ENCODE measurements around the gene ABCC6. TPM values are rescaled to one million over a fixed set of nuclear protein-coding genes. Genes with fewer than 3 reads are reported as not detected.
"Not testable (repeated sequence)": the region's sequence is repeated elsewhere in the genome, so short reads cannot be mapped to it uniquely, and the experiment has no call there.

ABCC6 gene
- total and polyA plus RNA-seq, 2 experiments from 2014 or later: 7.1 to 10.0 TPM

DNA sequence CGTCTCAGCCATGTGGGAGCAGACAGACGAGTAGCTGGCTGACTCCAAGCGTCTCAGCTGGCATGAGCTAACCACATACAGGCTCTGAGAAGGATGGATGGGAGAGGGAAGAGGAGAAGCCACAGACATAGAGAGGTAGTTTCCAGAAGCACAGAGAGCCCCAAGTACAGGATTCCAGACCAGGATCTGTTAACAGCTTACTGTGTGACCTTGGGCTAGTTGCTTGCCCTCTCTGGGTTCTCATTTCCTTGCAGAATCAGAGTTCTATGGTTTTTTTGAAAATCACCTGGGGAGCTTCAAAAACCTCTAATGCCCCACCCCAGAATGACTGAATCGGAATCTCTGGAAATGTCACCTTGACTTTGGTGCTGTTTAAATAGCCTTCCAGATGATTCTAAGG lies 60.2 kb downstream of the ABCC6 start:
- no peaks in the 10 kb centered on the region for H3K4me1 ChIP-seq (ENCODE audit: low read depth)
- no peaks in the 10 kb centered on the region for H3K27me3 ChIP-seq
- H3K9me3 ChIP-seq (ENCODE audit: low read depth): peaks cover 3% of the 10 kb centered on the region
- DNase-seq (ENCODE audit: low read depth in 1 of 2, low spot score in 1 of 2): no peak
- H3K4me3 ChIP-seq: no peak overlapping the region
- no peaks in the 10 kb centered on the region for H3K36me3 ChIP-seq
- no peak overlapping the region for H3K27ac ChIP-seq
- TF ChIP-seq, protein P1, sequence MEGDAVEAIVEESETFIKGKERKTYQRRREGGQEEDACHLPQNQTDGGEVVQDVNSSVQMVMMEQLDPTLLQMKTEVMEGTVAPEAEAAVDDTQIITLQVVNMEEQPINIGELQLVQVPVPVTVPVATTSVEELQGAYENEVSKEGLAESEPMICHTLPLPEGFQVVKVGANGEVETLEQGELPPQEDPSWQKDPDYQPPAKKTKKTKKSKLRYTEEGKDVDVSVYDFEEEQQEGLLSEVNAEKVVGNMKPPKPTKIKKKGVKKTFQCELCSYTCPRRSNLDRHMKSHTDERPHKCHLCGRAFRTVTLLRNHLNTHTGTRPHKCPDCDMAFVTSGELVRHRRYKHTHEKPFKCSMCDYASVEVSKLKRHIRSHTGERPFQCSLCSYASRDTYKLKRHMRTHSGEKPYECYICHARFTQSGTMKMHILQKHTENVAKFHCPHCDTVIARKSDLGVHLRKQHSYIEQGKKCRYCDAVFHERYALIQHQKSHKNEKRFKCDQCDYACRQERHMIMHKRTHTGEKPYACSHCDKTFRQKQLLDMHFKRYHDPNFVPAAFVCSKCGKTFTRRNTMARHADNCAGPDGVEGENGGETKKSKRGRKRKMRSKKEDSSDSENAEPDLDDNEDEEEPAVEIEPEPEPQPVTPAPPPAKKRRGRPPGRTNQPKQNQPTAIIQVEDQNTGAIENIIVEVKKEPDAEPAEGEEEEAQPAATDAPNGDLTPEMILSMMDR (IDR thresholded peaks at IDR 0.05; ENCODE audit: low read depth, low read length): no peak

GRCh38 chr16:16162591-16162990 lies 60.7 kb downstream of the ABCC6 start:
- no peak overlapping the region for H3K4me3 ChIP-seq
- peaks cover 3% of the 10 kb centered on the region for H3K9me3 ChIP-seq (ENCODE audit: low read depth)
- DNase-seq (ENCODE audit: low read depth in 1 of 2, low spot score in 1 of 2): no peak
- H3K27me3 ChIP-seq: no peaks in the 10 kb centered on the region
- H3K27ac ChIP-seq: no peak overlapping the region
- no peaks in the 10 kb centered on the region for H3K36me3 ChIP-seq
- no peaks in the 10 kb centered on the region for H3K4me1 ChIP-seq (ENCODE audit: low read depth)
- TF ChIP-seq, protein P1 (IDR thresholded peaks at IDR 0.05; ENCODE audit: low read depth, low read length): no peak

DNA sequence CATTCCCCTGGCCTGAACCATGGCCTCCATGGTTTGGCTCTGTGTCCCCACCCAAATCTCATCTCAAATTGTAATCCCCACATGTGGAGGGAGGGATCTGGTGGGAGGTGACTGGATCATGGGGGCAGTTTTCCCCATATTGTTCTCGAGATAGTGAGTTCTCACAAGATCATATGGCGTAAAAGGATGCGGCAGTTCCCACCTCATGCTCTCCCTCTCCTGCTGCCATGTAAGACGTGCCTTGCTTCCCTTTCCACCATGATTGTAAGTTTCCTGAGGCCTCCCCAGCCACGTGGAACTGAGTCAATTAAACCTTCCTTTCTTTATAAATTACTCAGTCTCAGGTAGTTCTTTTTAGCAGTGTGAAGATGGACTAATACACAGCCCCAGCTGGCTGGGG lies 61.5 kb downstream of the ABCC6 start:
- H3K4me1 ChIP-seq (ENCODE audit: low read depth); H3K4me3 ChIP-seq; H3K27me3 ChIP-seq; DNase-seq (ENCODE audit: low read depth in 1 of 2, low spot score in 1 of 2); H3K9me3 ChIP-seq (ENCODE audit: low read depth); H3K27ac ChIP-seq; H3K36me3 ChIP-seq: not testable (repeated sequence)

DNA sequence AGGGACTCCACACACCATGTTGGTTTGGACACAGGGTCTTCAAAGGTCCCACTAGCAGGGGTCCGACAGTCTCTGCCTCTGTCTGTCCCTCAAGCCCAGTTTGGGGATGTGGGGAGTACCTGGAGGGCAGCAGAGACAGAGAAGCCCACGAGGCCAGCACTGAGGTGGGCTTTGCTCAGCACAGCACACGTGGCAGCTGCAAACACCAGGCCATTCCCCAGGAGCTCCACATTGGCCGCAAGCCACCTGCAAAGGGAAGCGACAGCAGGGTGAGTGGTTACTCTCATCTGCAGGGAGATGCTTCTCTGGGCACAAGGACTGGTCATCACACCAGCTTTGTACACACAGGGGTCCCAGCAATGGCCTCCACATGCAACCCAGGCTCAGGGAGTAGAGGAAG lies 62.0 kb downstream of the ABCC6 start:
- H3K4me1 ChIP-seq (ENCODE audit: low read depth): no peaks in the 10 kb centered on the region
- no peaks in the 10 kb centered on the region for H3K36me3 ChIP-seq
- TF ChIP-seq, protein P1 (IDR thresholded peaks at IDR 0.05; ENCODE audit: low read depth, low read length): no peak
- H3K27ac ChIP-seq: no peak overlapping the region
- no peak for DNase-seq (ENCODE audit: low read depth in 1 of 2, low spot score in 1 of 2)
- peaks cover 3% of the 10 kb centered on the region for H3K9me3 ChIP-seq (ENCODE audit: low read depth)
- no peak overlapping the region for H3K4me3 ChIP-seq
- no peaks in the 10 kb centered on the region for H3K27me3 ChIP-seq

DNA sequence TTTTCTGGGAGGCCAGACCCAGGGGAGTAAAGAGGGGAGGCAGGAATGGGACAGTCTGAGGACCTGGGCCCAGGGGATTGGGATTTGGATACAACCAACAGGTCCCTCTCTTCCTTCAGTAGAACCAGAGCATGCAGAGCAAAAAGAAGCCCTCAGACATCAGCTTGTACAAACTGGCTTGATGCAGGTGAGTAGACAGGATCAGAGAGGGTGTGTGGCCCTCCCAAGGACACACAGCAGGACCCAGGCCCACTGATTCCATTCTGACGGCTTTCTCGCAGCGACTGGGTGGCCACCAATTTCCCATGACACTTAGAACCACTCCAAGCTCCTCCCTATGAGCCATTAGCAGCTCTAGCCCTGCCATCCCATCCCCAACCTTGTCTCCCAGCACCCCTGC lies 63.6 kb downstream of the ABCC6 start:
- DNase-seq (ENCODE audit: low read depth in 1 of 2, low spot score in 1 of 2): no peak
- TF ChIP-seq, protein P1 (IDR thresholded peaks at IDR 0.05; ENCODE audit: low read depth, low read length): no peak
- Histone ChIP-seq H3K36me3 (no peaks in the 10 kb centered on the region), H3K4me1 (ENCODE audit: low read depth) (no peaks in the 10 kb centered on the region), H3K27ac (no peak overlapping the region), H3K4me3 (no peak overlapping the region), H3K9me3 (ENCODE audit: low read depth) (peaks cover 3% of the 10 kb centered on the region), H3K27me3 (no peaks in the 10 kb centered on the region)

GRCh38 chr16:16158741-16159374 lies 64.4 kb downstream of the ABCC6 start:
- Histone ChIP-seq H3K27me3 (no peaks in the 10 kb centered on the region), H3K36me3 (no peaks in the 10 kb centered on the region), H3K27ac (no peak overlapping the region), H3K4me3 (no peak overlapping the region), H3K9me3 (ENCODE audit: low read depth) (peaks cover 3% of the 10 kb centered on the region), H3K4me1 (ENCODE audit: low read depth) (no peaks in the 10 kb centered on the region)
- DNase-seq (ENCODE audit: low read depth in 1 of 2, low spot score in 1 of 2): no peak
- TF ChIP-seq, protein P1 (IDR thresholded peaks at IDR 0.05; ENCODE audit: low read depth, low read length): no peak

Data from cardiac muscle cell (in vitro differentiated cells and primary cell).